ENCODE measurements around the gene ERAP2.

ERAP2 gene

DNA sequence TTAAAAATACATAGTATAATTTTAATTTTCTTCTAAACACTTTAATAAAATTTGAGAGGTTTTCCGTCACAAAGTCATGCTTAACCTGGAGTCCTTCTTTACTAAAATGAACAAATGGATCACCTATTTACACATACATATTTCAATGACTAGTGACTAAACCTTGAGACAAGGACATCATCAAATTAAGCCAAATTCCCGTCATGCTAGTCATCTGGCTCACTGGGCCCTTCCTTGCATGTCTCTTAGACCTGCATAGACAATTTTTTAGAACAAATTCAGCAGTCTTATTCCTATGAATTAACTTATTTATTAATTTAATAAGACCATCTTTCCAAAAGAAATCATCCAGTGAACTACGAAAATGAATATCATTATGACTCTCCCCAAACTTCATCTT is 26.6 kb downstream of the ERAP2 start:
- no peak for DNase-seq (ENCODE audit: low spot score)
- TF ChIP-seq, protein P1, sequence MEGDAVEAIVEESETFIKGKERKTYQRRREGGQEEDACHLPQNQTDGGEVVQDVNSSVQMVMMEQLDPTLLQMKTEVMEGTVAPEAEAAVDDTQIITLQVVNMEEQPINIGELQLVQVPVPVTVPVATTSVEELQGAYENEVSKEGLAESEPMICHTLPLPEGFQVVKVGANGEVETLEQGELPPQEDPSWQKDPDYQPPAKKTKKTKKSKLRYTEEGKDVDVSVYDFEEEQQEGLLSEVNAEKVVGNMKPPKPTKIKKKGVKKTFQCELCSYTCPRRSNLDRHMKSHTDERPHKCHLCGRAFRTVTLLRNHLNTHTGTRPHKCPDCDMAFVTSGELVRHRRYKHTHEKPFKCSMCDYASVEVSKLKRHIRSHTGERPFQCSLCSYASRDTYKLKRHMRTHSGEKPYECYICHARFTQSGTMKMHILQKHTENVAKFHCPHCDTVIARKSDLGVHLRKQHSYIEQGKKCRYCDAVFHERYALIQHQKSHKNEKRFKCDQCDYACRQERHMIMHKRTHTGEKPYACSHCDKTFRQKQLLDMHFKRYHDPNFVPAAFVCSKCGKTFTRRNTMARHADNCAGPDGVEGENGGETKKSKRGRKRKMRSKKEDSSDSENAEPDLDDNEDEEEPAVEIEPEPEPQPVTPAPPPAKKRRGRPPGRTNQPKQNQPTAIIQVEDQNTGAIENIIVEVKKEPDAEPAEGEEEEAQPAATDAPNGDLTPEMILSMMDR (IDR thresholded peaks at IDR 0.05; ENCODE audit: borderline replicate concordance, control extremely low read depth, extremely low read depth, insufficient read depth, missing control alignments), result no peak
- in situ Hi-C loops (cut with MboI; ENCODE audit: low sequenced_read_pairs, unreplicated experiment), result no loop called here

DNA sequence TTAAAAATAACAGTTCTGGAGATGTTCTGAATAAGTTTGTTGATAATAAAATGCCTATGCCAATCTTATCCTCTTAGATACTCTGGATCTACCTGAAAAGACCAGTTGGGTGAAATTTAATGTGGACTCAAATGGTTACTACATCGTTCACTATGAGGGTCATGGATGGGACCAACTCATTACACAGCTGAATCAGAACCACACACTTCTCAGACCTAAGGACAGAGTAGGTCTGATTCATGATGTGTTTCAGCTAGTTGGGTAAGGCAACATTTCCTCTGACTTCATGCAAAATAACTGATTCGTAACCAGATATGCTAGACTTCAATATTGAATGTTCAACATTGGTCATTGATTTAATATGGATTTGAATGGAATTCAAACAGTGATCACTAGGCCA is 27.0 kb downstream of the ERAP2 start:
- TF ChIP-seq, protein P1 (IDR thresholded peaks at IDR 0.05; ENCODE audit: borderline replicate concordance, control extremely low read depth, extremely low read depth, insufficient read depth, missing control alignments), result no peak
- in situ Hi-C loops (cut with MboI; ENCODE audit: low sequenced_read_pairs, unreplicated experiment), result no loop called here
- no peak for DNase-seq (ENCODE audit: low spot score)

DNA sequence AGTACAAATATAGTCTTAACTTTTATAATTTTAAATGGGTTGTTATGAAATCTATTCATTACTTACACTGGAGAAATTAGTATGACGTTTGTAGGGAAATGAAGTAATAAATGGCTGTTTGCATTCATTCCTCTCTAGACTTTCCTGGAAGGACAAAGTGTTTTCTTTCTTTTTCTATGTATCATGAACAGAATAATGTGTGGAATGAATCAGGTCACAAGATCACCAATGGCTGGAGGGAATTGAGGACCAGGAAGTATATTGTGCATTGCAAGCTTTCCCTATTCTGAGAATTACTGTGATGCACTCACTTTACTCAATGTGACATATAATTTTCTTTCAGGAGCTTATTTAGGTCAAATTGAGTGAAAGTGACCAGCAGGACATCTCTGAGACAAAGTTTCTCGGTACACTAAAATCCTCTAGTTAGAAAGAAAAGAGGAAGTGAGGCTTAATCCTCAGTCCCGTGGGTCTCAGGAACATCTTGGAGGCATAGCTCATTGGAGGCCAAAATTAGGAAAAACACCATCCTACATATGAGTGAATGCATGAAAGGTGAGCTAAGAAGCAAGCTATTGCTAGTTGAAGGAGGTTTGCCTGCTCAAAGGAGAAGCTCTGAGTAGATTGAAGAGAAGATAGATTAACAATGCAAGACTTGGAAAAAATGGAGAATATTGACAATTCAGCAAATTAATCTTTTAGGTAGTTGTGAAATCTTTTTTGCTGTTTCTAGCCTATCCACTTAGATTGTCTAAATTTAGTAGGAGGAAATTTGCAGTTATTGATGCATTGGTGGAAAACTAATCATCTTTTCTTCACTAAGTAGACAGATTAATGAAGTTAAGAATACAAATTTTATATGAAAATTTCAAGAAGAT is 28.0 kb downstream of the ERAP2 start:
- DNase-seq (ENCODE audit: low spot score), result no peak
- TF ChIP-seq, protein P1 (IDR thresholded peaks at IDR 0.05; ENCODE audit: borderline replicate concordance, control extremely low read depth, extremely low read depth, insufficient read depth, missing control alignments), result no peak
- in situ Hi-C loops (cut with MboI; ENCODE audit: low sequenced_read_pairs, unreplicated experiment), result no loop called here

DNA sequence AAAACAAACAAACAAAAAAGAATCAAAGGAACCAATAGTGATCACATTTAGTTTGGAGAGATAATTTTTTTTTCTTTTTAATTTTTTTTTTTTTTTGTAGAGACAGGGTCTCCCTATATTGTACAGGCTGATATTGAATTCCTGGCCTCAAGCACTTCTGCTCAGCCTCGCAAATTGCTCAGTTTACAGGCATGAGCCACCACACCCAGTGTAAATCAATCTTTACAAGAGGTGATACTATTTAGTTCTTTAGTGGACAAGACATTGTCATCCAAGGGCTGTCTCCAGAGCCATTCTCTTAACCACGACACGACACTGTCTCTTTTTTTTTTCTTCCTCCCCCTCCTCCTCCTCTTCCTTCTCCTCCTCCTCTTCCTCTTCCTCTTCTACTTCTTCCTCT is 29.6 kb downstream of the ERAP2 start:
- TF ChIP-seq, protein P1 (IDR thresholded peaks at IDR 0.05; ENCODE audit: borderline replicate concordance, control extremely low read depth, extremely low read depth, insufficient read depth, missing control alignments), result no peak
- no peak for DNase-seq (ENCODE audit: low spot score)
- in situ Hi-C loops (cut with MboI; ENCODE audit: low sequenced_read_pairs, unreplicated experiment), result no loop called here

DNA sequence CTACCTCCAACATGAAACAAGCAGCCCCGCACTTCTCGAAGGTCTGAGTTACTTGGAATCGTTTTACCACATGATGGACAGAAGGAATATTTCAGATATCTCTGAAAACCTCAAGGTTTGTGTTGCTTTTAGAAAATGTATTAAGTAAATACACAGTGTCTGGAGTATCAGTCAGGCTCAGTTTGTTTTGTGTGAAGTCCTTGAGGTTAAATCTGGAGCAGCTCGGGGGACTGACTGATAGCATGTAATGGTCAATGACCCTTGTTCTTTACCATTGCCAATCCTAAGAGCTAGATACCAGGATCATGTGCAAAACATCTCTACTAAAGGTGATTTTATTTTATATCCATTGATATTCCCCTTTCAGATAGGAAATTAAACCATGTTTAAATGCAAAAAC is 32.7 kb downstream of the ERAP2 start:
- TF ChIP-seq, protein P1 (IDR thresholded peaks at IDR 0.05; ENCODE audit: borderline replicate concordance, control extremely low read depth, extremely low read depth, insufficient read depth, missing control alignments), result no peak
- in situ Hi-C loops (cut with MboI; ENCODE audit: low sequenced_read_pairs, unreplicated experiment), result no loop called here
- no peak for DNase-seq (ENCODE audit: low spot score)

DNA sequence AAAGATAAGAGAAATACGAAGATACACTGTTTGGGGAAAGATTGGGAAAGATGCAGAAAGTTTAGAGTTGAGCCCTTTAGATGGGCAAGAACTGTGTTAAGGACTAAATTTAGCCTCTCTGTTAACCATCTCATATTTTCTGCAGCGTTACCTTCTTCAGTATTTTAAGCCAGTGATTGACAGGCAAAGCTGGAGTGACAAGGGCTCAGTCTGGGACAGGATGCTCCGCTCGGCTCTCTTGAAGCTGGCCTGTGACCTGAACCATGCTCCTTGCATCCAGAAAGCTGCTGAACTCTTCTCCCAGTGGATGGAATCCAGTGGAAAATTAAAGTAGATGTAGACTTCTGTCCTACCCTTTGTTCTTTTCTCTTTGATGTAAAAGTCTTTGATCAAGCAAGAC is 33.1 kb downstream of the ERAP2 start:
- in situ Hi-C loops (cut with MboI; ENCODE audit: low sequenced_read_pairs, unreplicated experiment), result no loop called here
- no peak for DNase-seq (ENCODE audit: low spot score)
- TF ChIP-seq, protein P1 (IDR thresholded peaks at IDR 0.05; ENCODE audit: borderline replicate concordance, control extremely low read depth, extremely low read depth, insufficient read depth, missing control alignments), result no peak

Measured in GM13976 (cell line).